Measurements from ENCODE around the gene TAS2R38. TPM values are rescaled to one million over a fixed set of nuclear protein-coding genes. Genes with fewer than 3 reads are reported as not detected.

TAS2R38 gene
- total and polyA plus RNA-seq, 2 experiments from 2014 or later: 0.24 TPM; not detected in 1

Other genes with a start within 250 kb of the TAS2R38 start
- gene SSBP1, start 235.4 kb downstream of the TAS2R38 start, total RNA-seq (2014; rRNA removed; shearing (Covaris generic)): 283 and 350 TPM in 2 replicates
- 972 and 1,006 TPM in 2 replicates for gene SSBP1, start 235.4 kb downstream of the TAS2R38 start, polyA plus RNA-seq (2016; fragmentation: Nextera tagmentation; extraction: Ambion mirVana)
- 3.9 and 6.9 TPM in 2 replicates for gene TAS2R3, start 209.7 kb downstream of the TAS2R38 start, total RNA-seq (2014; rRNA removed; shearing (Covaris generic))
- not detected in 2 replicates for gene TAS2R3, start 209.7 kb downstream of the TAS2R38 start, polyA plus RNA-seq (2016; fragmentation: Nextera tagmentation; extraction: Ambion mirVana)
- 3.3 and 4.2 TPM in 2 replicates for gene TAS2R4, start 197.1 kb downstream of the TAS2R38 start, total RNA-seq (2014; rRNA removed; shearing (Covaris generic))
- 0.77 and 1.2 TPM in 2 replicates for gene TAS2R4, start 197.1 kb downstream of the TAS2R38 start, polyA plus RNA-seq (2016; fragmentation: Nextera tagmentation; extraction: Ambion mirVana)
- 5.1 and 5.8 TPM in 2 replicates for gene TAS2R5, start 183.6 kb downstream of the TAS2R38 start, total RNA-seq (2014; rRNA removed; shearing (Covaris generic))
- gene TAS2R5, start 183.6 kb downstream of the TAS2R38 start, polyA plus RNA-seq (2016; fragmentation: Nextera tagmentation; extraction: Ambion mirVana): 0.82 and 0.89 TPM in 2 replicates
- not detected in 2 replicates for gene PRSS37, start 132.3 kb downstream of the TAS2R38 start, total RNA-seq (2014; rRNA removed; shearing (Covaris generic))
- gene PRSS37, start 132.3 kb downstream of the TAS2R38 start, polyA plus RNA-seq (2016; fragmentation: Nextera tagmentation; extraction: Ambion mirVana): 0.23 and 0.58 TPM in 2 replicates
- gene OR9A4, start 57.4 kb downstream of the TAS2R38 start, total RNA-seq (2014; rRNA removed; shearing (Covaris generic)): 1.6 TPM in 1 of 2 replicates, not detected in the other
- 0.14 TPM in 1 of 2 replicates, not detected in the other for gene OR9A4, start 57.4 kb downstream of the TAS2R38 start, polyA plus RNA-seq (2016; fragmentation: Nextera tagmentation; extraction: Ambion mirVana)
- not detected in 2 replicates for gene CLEC5A, start 26.8 kb downstream of the TAS2R38 start, total RNA-seq (2014; rRNA removed; shearing (Covaris generic))
- gene CLEC5A, start 26.8 kb downstream of the TAS2R38 start, polyA plus RNA-seq (2016; fragmentation: Nextera tagmentation; extraction: Ambion mirVana): not detected in 2 replicates
- 0.03 and 0.23 TPM in 2 replicates for gene MGAM, start 22.1 kb upstream of the TAS2R38 start, total RNA-seq (2014; rRNA removed; shearing (Covaris generic))
- gene MGAM, start 22.1 kb upstream of the TAS2R38 start, polyA plus RNA-seq (2016; fragmentation: Nextera tagmentation; extraction: Ambion mirVana): 0.29 TPM in 1 of 2 replicates, not detected in the other
- gene MGAM2, start 137.9 kb upstream of the TAS2R38 start, total RNA-seq (2014; rRNA removed; shearing (Covaris generic)): 0.07 TPM in 1 of 2 replicates, not detected in the other
- not detected in 2 replicates for gene MGAM2, start 137.9 kb upstream of the TAS2R38 start, polyA plus RNA-seq (2016; fragmentation: Nextera tagmentation; extraction: Ambion mirVana)